Loucy (cell line): ENCODE measurements around the gene ARHGAP22.

Source experiments
- H2AFZ ChIP-seq: fragments of 200-600 bp; sonication (generic); 2 replicates; pipeline ENCODE4 v1.6.0; 2016; ENCODE audit warnings: antibody characterized with exemption, mild to moderate bottlenecking, low read length, moderate library complexity
- H3F3A ChIP-seq: fragments of 200-600 bp; 2 replicates; pipeline ENCODE4 v1.6.0; 2016; ENCODE audit warnings: antibody characterized with exemption, low read depth, mild to moderate bottlenecking
- H3K27me3 ChIP-seq: fragments of 200-600 bp; sonication (generic); 2 replicates; pipeline ENCODE4 v1.6.1; 2014; ENCODE audit warnings: low read length, mild to moderate bottlenecking; ENCODE audit not compliant: insufficient read depth, poor library complexity, severe bottlenecking
- H3K36me3 ChIP-seq: fragments of 200-600 bp; sonication (generic); 2 replicates; pipeline ENCODE4 v1.6.1; 2016; ENCODE audit warnings: low read length; ENCODE audit not compliant: insufficient read depth
- H3K4me1 ChIP-seq: fragments of 200-600 bp; sonication (generic); 2 replicates; pipeline ENCODE4 v1.5.1; 2014; ENCODE audit warnings: low read length, mild to moderate bottlenecking; ENCODE audit not compliant: insufficient read depth, poor library complexity, severe bottlenecking
- H3K4me2 ChIP-seq: fragments of 200-600 bp; sonication (generic); 2 replicates; pipeline ENCODE4 v1.6.0; 2014; ENCODE audit warnings: antibody characterized with exemption, low read length, low read depth, mild to moderate bottlenecking; ENCODE audit not compliant: poor library complexity, severe bottlenecking
- H3K4me3 ChIP-seq: fragments of 200-600 bp; sonication (generic); 2 replicates; pipeline ENCODE4 v1.5.1; 2014; ENCODE audit warnings: low read length, mild to moderate bottlenecking, mixed read lengths; ENCODE audit not compliant: poor library complexity, severe bottlenecking
- H3K79me2 ChIP-seq: fragments of 200-600 bp; sonication (generic); 2 replicates; pipeline ENCODE4 v1.6.1; 2014; ENCODE audit warnings: low read length; ENCODE audit not compliant: insufficient read depth
- H3K9ac ChIP-seq: fragments of 200-600 bp; sonication (generic); 2 replicates; pipeline ENCODE4 v1.6.0; 2014; ENCODE audit warnings: mild to moderate bottlenecking, low read depth, low read length, moderate library complexity; ENCODE audit not compliant: poor library complexity, severe bottlenecking
- H3K9me2 ChIP-seq: fragments of 200-600 bp; sonication (generic); replicated peaks from 2 replicates; pipeline ENCODE4 v1.6.1; 2016; ENCODE audit warnings: low read depth, low read length, mixed read lengths
- H3K9me3 ChIP-seq: fragments of 200-600 bp; sonication (generic); 2 replicates; pipeline ENCODE4 v1.6.1; 2014; ENCODE audit warnings: mild to moderate bottlenecking, antibody characterized with exemption, low read length, low read depth; ENCODE audit not compliant: insufficient read depth
- H4K20me1 ChIP-seq: fragments of 200-600 bp; sonication (generic); 2 replicates; pipeline ENCODE4 v1.6.0; 2014; ENCODE audit warnings: antibody characterized with exemption, low read length, mild to moderate bottlenecking; ENCODE audit not compliant: insufficient read depth, poor library complexity, severe bottlenecking
- CTCF ChIP-seq: fragments of 200-600 bp; sonication (generic); conservative IDR thresholded peaks from 2 replicates; pipeline ENCODE4 v1.5.1; 2014; ENCODE audit warnings: mild to moderate bottlenecking, antibody characterized with exemption, low read length
- EZH2phosphoT487 ChIP-seq: fragments of 200-600 bp; IDR thresholded peaks from 2 replicates; pipeline ENCODE4 v1.6.1; 2018; ENCODE audit warnings: antibody characterized with exemption, mild to moderate bottlenecking, moderate library complexity, borderline replicate concordance

ARHGAP22 gene

GRCh38 chr10:48614481-48615390, 9.9 kb upstream of the ARHGAP22 start:
- H3K4me3 ChIP-seq: no peak overlapping the region
- no peaks in the 10 kb centered on the region for H3K36me3 ChIP-seq
- H3K9me2 ChIP-seq: no peaks in the 10 kb centered on the region
- H3K4me2 ChIP-seq: no peak overlapping the region
- TF ChIP-seq EZH2phosphoT487 (no peak), CTCF (peak; percentile 58)
- H3F3A ChIP-seq: no peaks in the 10 kb centered on the region
- no peak overlapping the region for H2AFZ ChIP-seq
- no peaks in the 10 kb centered on the region for H3K79me2 ChIP-seq
- no peaks in the 10 kb centered on the region for H3K27me3 ChIP-seq
- H4K20me1 ChIP-seq: no peaks in the 10 kb centered on the region
- no peaks in the 10 kb centered on the region for H3K9me3 ChIP-seq
- no peak overlapping the region for H3K9ac ChIP-seq
- no peaks in the 10 kb centered on the region for H3K4me1 ChIP-seq

GRCh38 chr10:48613016-48613415, 8.1 kb upstream of the ARHGAP22 start:
- Histone ChIP-seq H3K27me3 (no peaks in the 10 kb centered on the region), H3K4me3 (no peak overlapping the region), H3K9me3 (no peaks in the 10 kb centered on the region), H3K9me2 (no peaks in the 10 kb centered on the region), H2AFZ (no peak overlapping the region), H3K4me1 (no peaks in the 10 kb centered on the region), H4K20me1 (no peaks in the 10 kb centered on the region), H3K9ac (no peak overlapping the region), H3K4me2 (no peak overlapping the region), H3K36me3 (no peaks in the 10 kb centered on the region), H3K79me2 (no peaks in the 10 kb centered on the region), H3F3A (no peaks in the 10 kb centered on the region)
- TF ChIP-seq CTCF: no peak
- no peak for TF ChIP-seq EZH2phosphoT487

- H3K4me2 ChIP-seq: no peak overlapping the region
These were observed 7.5 kb upstream of the ARHGAP22 start for GRCh38 chr10:48612236-48612943.

More at GRCh38 chr10:48612236-48612943, 7.5 kb upstream of the ARHGAP22 start:
- no peak overlapping the region for H3K9ac ChIP-seq
- H3K27me3 ChIP-seq: no peaks in the 10 kb centered on the region
- H3K4me1 ChIP-seq: peaks cover under 1% of the 10 kb centered on the region
- TF ChIP-seq CTCF (no peak), EZH2phosphoT487 (no peak)
- no peaks in the 10 kb centered on the region for H3F3A ChIP-seq
- no peaks in the 10 kb centered on the region for H3K9me3 ChIP-seq
- no peak overlapping the region for H3K4me3 ChIP-seq
- H3K9me2 ChIP-seq: no peaks in the 10 kb centered on the region
- no peak overlapping the region; the same call in 1 of the 2 replicates for H2AFZ ChIP-seq
- no peaks in the 10 kb centered on the region for H4K20me1 ChIP-seq
- no peaks in the 10 kb centered on the region for H3K79me2 ChIP-seq
- H3K36me3 ChIP-seq: no peaks in the 10 kb centered on the region
